Measurements from ENCODE around the gene BMPR2.
"Not testable (repeated sequence)": the region's sequence is repeated elsewhere in the genome, so short reads cannot be mapped to it uniquely, and the experiment has no call there.

Gene BMPR2

DNA sequence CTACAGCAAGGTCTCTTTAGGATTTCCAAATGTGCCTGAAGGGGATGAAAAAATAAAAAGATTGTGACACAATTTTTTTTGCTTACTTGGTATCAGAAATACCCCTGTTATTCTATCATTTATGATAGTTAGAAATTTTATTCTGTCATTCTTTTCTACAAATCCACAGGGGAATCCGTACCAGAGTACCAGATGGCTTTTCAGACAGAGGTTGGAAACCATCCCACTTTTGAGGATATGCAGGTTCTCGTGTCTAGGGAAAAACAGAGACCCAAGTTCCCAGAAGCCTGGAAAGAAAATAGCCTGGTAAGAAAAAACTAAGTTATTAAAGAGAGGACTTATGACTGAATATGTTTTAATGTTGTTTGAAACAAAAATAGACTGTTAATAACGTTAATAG is 166.0 kb downstream of the BMPR2 start:
- no peak for DNase-seq

- no peak for DNase-seq
These were observed 169.4 kb downstream of the BMPR2 start for GRCh38 chr2:202545523-202545922.

DNA sequence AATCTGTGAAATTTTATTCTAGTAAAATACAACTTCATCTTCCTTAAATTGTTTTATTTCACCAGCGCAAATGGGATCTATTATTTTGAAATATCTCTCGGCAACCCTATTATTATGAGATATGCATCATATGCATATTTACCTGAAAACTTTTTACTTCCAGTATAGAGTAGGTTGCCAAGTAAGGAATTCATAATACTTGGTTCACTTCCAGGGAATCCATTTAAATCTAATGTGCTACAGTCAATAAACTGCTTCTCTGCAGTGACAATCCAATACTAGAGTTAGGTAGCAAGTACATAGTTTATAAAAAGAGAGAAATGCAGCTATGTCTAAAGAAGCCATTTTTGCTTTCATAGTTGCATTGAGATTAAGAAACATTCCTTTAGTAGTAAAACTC is 169.8 kb downstream of the BMPR2 start:
- DNase-seq: no peak

DNA sequence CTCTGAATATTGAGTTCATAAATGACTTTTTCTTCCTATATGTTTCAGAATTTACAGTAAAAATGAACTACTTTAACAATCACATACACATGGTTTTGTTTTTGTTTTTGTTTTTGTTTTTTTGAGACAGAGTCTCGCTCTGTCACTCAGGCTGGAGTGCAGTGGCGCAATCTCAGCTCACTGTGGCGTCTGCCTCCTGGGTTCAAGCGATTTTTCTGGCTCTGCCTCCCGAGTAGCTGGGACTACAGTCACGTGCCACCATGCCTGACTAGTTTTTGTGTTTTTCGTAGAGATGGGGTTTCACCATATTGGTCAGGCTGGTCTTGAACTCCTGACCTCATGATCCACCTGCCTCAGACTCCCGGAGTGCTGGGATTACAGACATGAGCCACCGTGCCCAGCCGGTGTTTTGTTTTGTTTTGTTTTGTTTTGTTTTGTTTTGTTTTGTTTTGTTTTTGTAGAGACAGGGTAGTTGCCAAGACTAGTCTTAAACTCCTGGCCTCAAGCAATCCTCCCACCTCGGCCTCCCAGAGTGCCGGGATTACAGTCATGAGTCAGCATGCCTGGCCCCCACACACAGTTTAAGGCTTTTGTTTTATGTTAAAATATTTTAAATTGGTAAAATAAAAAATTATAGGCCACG is 170.5 kb downstream of the BMPR2 start:
- not testable (repeated sequence) for DNase-seq

DNA sequence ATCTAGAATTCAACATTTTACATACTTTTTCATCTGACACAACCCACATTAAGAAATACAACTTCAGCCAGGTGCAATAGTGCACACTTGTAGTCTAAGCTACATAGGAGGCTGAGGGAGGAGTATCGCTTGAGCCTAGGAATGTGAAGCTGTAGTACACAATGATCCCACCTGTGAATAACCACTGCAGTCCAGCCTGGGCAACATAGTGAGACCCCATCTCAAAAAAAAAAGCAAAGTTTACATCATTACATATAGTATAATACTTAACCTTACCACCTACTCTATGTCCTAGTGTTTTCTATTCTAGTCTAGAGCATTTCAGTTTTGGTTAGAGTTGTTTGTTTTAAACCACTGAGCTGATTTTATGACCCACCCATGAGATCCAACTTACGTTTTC is 172.1 kb downstream of the BMPR2 start:
- DNase-seq: no peak

DNA sequence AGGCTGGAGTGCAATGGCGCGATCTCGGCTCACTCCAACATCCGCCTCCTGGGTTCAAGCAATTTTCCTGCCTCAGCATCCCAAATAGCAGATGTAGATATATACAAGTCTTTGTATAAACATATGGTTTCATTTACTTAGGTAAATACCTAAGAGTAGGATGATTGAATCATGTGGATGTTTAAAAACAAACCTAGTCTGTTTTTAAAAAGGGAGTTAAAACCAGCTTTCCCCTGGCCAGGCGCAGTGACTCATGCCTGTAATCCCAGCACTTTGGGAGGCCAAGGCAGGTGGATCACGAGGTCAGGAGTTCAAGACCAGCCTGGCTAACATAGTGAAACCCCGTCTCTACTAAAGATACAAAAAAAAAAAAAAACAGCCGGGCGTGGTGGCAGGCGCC is 174.9 kb downstream of the BMPR2 start:
- DNase-seq: not testable (repeated sequence)

DNA sequence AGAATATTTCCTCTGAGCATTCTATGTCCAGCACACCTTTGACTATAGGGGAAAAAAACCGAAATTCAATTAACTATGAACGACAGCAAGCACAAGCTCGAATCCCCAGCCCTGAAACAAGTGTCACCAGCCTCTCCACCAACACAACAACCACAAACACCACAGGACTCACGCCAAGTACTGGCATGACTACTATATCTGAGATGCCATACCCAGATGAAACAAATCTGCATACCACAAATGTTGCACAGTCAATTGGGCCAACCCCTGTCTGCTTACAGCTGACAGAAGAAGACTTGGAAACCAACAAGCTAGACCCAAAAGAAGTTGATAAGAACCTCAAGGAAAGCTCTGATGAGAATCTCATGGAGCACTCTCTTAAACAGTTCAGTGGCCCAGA is 179.2 kb downstream of the BMPR2 start:
- peak; percentile 72 for DNase-seq

DNA sequence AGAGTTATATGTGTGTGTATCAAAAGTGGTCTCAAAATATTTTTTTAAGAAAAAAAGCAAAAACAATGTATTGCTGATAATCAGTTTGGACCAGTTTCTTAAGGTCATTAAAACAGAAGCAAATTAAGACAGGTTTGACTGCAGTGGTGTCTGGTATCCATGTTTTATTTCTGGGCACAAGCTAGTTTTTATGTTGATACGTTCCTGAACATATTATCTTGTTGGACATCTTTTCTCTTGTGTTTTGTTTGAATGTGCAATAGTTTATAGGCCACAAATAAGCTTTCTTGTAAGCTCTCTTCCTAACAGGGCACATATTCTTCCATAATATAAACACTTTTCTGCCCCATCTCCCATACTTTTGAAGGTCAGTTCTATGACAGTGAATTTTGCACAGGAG is 184.1 kb downstream of the BMPR2 start:
- DNase-seq: no peak

DNA sequence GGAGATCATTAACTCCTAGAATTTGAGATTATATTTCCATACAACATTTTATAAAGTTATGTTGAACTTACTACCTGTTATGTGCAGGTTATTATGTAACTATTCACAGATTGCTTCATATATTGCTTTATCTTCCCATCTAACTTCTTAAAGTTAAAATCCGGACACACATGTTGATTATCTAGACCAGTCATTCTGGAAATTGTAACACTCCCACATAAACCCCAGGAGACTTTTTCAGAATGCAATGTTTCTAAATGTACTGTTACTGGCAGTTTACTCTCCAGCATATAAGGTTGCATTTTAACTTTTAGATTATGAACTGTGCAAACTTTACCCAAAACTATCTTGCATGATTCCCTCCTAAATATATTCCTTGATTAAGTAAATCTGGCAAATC is 188.1 kb downstream of the BMPR2 start:
- peak; percentile 14 for DNase-seq

DNA sequence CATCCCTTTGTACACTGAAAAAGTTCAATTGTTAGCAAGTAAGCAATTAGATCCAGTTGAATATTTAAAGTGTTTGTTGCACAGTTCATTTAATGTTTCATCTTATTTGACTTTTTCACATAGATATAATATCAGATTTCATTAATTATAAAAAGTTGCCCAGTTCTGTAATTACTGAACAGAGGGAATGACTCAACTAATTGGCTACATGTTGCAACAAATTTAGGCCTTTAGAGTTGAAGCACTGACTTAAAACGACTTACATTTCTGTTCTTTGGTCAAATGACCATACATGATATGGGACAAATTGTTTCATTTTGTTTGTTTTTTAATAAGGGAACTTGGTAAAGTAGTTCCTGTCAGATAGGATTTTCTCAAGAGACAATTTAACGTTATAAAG is 190.2 kb downstream of the BMPR2 start:
- no peak for DNase-seq

DNA sequence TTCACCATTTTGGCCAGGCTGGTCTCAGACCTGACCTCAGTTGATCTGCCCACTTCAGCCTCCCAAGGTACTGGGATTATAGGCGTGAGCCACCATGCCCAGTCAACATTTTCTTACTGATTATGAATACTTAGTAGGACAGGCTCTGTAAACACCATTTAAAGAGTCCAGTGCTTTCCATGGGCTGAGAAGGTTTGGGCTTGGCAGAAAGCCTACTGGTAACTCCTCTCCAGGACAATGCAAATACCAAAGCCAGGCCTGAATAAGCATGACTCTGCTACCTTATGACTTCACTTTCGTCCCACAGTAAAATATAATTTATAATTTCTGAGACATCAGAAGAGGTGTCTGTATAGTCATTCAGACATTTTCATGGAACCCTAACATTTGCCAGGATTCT is 198.4 kb downstream of the BMPR2 start:
- DNase-seq: no peak

DNA sequence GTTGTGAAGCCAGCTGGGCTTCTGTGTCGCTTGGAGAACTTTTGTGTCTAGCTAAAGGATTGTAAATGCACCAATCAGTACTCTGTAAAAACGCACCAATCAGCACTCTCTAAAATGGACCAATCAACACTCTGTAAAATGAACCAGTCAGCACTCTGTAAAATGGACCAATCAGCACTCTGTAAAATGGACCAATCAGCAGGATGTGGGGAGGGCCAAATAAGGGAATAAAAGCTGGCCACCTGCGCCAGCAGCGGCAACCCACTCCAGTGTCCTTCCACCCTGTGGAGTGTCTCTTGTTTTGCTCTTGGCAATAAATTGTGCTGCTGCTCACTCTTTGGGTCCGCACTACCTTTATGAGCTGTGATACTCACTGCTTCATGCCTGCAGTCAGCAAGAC is 199.1 kb downstream of the BMPR2 start:
- not testable (repeated sequence) for DNase-seq

GRCh38 chr2:202577250-202578183 is 201.4 kb downstream of the BMPR2 start:
- no peak for DNase-seq

GRCh38 chr2:202582846-202583245 is 206.7 kb downstream of the BMPR2 start:
- not testable (repeated sequence) for DNase-seq

DNA sequence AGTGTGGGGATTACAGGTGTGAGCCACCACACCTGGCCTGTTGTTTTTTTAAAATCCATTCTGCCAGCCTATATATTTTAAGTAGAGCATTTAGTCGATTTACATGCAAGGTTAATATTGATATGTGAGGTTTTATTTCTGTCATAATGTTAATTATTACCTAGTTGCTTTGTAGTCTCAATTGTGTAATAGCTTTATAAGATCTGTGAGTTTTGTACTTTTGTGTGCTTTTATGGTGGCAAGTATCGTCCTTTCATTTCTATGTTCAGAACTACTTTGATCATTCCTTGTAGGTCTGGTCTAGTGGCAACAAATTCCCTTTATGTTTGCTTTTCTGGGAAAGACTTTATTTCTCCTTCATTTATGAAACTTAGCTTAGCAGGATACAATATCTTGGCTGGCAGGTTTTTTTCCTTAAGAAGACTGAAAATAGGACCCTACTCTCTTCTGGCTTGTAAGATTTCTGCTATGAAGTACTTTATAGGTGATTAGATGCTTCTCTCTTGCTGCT is 207.6 kb downstream of the BMPR2 start:
- DNase-seq: no peak

GRCh38 chr2:202588647-202589581 is 212.8 kb downstream of the BMPR2 start:
- DNase-seq: peak; percentile 81

- no peak for DNase-seq
These were observed 213.4 kb downstream of the BMPR2 start for GRCh38 chr2:202589582-202589949.

GRCh38 chr2:202592566-202592965 is 216.4 kb downstream of the BMPR2 start:
- no peak for DNase-seq

DNA sequence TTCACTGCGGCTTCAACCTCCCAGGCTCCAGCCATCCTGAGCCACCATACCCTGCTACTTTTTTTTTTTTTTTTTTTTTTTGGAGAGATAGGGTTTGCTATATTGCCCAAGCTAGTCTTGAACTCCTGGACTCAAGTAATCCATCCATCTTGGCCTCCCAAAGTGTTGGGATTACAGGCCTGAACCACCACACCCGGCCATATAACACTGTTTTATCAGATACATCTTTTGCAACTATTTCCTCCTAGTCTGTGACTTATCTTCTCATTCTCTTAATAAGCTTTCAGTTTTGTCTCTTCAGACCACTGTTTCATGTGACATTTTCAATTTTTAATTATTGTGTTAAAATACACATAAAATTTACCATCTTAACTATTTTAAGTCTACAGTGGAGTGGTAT is 223.0 kb downstream of the BMPR2 start:
- DNase-seq: no peak

GRCh38 chr2:202599911-202600310 is 223.8 kb downstream of the BMPR2 start:
- DNase-seq: no peak

- DNase-seq: no peak
These were observed 228.6 kb downstream of the BMPR2 start for GRCh38 chr2:202604699-202605098.

GRCh38 chr2:202605174-202605573 is 229.0 kb downstream of the BMPR2 start:
- DNase-seq: no peak
